CD4-positive, alpha-beta T cell treated with Interleukin-1 beta for 1 hour (primary cell): Measurements from ENCODE around the gene YY1AP1.
"Not testable (repeated sequence)": the region's sequence is repeated elsewhere in the genome, so short reads cannot be mapped to it uniquely, and the experiment has no call there.

Experiments used
- DNase-seq, 2 donors: peaks; one replicate each; pipeline ENCODE4 v3.0.0-alpha.2; 2020 to 2022

YY1AP1 gene

DNA sequence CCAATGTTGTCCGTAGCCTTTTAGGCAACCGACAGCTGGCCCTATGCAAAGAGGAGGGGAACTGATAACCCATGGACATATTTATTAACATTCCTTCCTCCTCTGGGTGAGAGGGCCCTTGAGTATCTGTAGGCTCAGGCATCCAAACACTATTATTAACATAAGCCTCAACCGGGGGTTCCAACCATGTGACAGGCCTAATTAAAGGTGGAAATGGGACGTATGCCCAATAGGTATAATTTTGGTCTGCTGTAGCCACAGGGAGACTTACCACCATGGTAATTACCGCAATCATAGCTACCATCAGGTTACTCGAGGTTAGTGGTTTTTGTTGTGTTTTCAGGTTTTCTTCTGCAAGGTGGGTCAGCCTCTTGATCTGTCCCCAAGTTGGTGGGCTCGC lies 5.6 kb upstream of the YY1AP1 start:
- no peak for DNase-seq

DNA sequence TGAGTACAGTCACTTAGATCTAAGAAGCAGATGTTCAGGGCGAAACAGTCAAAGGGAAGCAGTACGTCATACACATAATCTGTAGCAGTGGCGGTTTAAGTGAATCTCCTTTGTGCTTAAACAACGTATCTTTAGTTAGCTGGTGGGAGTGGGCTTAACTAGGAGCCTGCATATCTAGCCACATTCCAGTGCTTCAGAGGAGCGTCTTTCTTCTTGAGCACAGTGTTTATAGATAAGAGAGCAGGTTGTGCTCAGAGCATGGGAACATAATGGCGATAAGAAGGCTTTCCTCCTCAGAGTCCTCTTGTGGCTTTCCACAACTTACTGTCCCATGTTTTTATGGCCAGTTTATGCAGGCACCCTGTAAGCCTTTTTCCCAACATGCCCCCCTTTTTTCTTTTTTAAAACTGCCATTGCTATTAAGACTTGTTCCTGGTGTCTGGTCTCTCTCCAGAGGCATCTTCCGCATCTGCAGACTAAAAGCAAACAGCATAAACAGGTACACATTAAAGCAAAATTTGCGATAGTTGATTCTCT lies 3.5 kb upstream of the YY1AP1 start:
- DNase-seq: no peak

DNA sequence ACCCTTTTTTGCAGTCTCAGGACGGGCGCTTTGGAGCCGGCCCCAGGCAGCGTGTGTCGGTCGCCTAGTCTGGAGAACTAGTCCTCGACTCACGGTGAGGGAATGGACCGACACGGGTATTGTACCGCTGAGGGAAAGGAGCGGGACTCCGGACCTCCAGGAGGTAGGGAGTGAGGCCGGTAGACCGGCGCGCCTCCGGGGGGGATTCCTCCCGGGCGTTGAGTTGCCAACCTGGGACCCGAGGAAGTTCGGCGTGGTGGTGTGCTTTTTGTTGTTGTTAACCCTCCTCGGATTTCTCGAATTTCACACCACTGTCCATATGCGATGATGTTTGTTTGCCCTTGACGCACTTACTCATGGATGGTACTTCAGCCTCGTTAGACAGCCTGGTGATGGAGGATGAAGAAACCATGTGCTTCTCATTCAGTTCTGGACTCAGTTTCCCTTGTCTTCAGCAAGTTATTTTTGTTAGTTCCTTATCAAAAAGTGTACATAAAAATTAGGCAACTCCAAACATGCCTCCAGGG lies 570 bp upstream of the YY1AP1 start, which contains the start of gene DAP3:
TSS of gene DAP3 (plus strand) at position 11 of the 527 bp plus-strand sequence. CDS start 20,689 bp downstream, outside the sequence.
- not testable (repeated sequence) for DNase-seq

DNA sequence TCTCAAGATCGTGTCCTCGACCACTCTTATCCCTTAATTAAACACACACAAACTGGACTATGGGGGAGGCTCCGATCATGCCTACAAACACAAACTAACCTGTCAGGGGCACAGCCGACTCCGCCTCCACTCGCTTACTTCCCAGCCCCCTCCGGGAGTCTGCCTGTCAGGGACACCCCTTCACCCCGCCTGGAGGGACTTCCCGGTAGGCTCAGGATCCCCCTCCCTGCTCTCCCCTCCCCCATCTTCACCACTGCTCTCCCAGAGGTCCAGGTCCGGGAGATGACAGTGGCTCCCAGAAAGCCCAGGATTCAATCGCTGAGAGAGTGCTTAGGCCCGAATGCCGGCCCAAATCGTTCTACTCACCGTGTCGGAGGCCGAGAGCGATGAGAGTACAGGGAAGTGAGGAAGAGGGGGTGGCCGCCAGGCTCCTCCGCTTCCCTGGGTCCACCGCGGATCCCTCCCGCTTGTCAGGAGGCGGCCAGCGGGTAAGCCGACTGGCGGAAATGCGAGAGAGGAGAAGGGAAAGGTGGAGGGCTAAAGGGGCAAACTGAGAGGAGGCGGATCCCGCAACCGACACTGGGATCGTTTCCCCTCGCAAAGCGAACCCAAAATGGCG lies 760 bp downstream of the YY1AP1 start:
- not testable (repeated sequence) for DNase-seq

DNA sequence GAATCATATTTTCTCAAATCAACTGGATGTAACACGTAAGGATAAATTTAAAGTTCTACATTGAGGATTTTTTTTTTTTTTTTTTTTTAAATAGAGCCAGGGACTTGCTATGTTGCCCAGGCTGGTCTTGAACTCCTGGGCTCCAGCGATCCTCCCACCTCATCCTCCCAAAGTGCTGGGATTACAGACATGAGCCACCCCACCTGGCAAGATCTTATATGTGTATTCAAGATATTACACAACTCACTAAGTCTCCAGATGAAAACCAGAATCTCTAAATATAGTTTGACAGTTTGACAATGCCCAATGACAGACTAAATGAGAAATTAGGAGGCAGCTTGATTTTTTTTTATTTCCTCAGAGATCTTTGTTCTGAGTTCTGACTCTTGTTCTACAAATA lies 6.8 kb downstream of the YY1AP1 start:
- no peak for DNase-seq

DNA sequence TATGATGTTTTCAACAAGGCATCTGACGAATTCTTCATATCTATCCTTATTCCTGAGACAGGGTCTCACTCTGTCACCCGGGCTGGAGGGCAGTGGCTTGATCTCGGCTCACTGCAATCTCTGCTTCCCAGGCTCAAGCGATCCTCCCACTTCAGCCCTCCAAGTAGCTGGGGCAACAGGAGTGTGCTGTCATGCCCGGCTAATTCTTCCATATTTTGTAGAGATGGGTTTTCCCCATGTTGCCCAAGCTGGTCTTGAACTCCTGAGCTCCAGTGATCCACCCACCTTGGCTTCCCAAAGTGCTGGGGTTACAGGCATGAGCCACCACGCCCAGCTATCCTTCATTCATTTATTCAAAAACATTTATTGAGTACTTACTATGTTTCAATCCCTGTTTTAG lies 8.0 kb downstream of the YY1AP1 start:
- no peak for DNase-seq

DNA sequence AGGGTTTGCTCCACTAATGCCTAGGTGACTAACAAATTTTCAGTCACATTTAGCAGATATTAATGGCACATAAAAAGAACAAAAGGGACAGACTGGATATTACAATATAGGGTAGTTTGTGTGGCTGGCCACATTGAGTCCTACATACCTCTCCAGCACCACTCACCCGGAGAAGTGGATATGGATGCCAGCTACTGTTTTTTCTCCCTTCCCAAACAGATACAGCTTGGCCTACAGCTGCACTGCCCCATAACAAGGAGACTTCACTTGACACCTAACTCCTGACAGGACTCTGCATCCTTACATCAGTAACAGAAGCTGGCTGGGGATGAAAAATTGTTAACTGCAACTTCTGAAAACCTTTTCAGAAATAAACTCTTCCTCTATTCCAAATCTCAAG lies 9.6 kb downstream of the YY1AP1 start:
- DNase-seq: not testable (repeated sequence)

DNA sequence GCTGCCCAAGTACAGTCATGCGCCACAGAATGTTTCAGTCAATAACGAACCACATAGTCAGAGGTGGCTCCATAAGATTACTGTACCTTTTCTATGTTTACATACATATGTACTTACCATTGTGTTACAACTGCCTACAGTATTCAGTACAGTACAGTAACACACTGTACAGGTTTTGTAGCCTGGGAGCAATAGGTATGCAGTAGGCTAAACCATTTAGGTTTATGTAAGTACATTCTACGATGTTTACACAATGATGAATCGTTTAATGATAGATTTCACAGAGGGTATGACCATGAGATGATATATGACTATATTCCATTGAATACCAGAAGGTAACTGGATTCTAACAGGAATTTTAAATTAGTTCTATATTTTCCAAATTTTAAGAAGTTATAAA lies 10.5 kb downstream of the YY1AP1 start:
- no peak for DNase-seq

DNA sequence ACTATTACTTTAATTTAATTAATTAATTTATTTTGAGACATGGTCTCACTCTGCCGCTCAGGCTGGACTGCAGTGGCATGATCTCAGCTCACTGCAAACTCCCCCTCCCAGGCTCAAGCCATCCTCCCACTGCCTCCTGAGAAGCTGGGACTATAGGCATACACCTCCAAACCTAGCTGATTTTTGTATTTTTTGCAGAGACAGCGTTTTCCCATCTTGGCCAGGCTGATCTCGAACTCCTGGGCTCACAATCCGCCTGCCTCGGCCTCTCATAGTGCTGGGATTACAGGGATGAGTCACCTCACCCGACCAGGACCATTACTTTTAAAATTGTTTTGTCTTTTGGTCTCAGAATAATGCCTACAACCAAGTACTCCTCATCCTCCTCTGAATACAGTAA lies 15.6 kb downstream of the YY1AP1 start:
- no peak for DNase-seq

DNA sequence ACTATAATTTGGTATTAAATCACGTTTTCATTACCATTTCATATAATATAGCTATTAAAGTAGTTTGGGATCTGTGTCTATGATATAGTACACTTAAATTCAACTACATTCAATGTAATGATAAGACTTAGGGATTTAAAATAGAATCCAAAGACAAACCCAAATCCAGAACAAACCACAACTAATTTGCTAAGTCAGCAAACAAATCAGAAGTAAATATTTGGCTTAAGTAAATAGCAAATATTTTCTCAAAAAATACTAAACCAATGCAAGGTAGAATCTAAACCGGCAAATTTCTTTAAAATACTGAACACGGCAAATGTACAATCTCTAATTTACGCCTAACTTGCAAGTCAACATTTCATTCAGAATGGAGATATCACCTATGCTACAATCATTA lies 16.8 kb downstream of the YY1AP1 start:
- DNase-seq: no peak

DNA sequence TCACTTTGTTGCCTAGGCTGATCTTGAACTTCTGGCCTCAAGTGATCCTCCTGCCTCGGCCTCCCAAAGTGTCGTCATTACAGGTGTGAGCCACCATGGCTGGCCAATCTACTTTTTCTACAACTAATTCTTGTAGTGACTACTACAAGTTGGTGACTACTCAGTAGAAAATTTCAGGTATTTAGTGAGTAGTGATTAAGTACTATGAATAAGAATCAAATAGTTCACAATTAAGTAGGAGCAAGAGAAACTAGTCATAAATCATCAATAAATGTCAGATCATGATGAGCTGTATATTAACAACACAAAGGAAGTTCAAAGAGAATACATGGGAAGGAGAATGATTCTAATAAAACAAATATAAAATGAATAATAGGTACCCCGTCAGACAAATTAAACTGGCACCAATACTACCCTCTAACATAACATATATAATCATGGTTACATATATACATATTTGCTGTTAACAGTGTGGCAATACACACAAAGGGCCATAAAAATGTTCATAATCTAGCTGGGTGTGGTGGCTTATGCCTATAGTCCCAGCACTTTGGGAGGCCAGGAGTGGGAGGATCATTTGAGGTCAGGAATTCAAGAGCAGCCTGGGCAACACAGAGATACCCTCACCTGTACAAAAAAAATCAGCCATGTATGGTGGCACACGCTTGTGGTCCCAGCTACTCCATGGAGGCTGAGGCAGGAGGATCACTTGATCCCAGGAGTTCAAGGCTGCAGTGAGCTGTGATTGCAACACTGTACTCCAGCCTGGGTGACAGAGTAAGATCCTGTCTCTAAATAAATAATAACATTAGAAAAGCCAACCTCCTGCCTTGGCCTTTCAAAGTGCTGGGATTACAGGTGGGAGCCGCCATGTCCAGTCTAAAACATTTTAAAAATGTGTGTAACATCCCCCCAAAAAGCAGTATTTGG lies 19.1 kb downstream of the YY1AP1 start:
- DNase-seq: no peak

DNA sequence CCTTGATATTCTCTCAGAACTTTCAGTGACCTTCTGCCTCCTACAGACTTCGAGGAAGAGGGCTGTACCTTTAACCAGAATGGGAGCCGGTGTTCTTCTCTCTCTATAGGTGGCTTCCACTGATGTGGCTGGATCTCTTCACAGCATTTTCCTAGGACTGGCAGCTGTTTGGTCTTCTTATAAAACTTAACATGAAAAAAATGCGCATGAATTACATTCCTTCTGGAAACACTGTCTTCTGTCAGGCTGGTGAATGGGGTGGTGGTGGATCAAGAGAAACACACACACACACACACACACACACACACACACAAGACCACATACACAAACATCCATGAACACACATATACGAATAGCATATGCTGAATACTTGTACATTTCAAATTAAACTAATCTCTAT lies 27.3 kb downstream of the YY1AP1 start:
- not testable (repeated sequence) for DNase-seq

DNA sequence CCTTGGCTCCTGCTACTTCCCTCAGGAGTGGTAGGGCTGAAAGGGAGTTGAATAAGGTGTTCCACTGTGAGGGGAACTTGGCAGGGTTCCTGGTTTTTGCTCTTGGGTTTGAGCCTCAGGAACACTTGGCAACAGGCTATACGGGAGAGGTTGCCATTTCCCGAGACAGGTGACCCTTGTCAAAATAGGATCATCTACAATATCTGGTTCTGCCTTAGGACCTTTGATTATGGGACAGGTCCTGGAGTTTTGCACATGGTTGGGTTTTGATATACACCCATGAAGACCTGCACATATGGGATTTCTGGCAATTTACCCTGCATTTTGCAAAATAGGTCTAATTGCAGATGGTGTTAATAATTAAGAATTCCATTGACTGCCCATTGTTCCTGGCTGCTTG lies 31.1 kb downstream of the YY1AP1 start:
- DNase-seq: no peak

DNA sequence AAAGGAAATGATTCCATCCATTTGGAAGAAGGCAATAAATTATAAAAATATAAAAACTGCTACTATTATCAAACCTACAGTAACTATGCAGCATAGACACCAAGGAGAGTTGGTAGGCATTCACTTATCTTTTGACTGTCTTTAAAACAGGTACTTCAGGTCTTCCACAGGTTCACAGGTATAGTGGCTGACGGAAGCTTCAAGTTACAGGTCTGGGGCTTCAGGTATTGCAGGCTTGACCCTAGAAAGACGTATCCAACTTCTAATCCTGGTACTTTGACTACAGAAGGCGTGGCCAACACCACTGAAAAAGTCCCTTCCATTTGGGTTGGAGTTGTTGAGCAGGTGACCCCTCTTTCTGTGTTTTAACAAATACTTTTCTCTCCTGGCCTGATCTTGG lies 35.6 kb downstream of the YY1AP1 start:
- DNase-seq: no peak

DNA sequence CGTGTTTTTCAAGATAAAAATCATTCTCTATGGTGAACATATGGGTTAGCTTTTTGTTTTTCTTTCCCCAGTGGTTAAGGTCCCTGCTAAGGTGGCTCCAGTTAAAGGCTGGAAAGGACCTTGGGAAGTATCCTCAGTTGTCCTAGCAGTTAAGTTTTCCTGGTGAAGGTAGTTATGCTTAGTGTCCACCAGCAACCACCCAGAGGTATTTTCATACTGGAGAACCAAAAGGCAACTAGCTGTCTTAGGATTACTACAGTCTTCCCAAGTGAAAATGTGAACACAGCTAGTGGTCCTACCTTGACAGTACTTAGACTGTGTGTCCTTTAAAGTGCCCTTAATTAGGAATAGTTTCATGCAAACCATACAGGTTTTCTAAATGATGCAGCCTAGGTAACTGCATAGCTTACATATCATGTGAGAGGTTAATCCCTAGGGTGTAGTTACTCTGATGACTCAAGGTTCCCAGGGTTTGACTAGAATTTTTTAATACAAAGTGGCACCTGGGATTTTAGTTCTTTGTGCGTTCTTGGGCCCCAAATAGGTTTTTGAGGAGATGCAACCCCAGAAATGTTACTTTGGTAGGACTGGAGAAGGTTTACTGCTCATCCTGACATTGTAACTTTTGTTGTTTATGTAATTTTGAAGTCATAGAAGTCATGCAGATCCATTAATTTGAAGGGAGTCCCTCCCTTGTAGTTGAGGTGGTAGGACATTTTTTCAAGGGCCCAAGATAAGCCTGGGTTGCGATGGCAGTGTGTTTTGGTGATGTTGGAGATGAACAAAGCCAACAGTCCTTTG lies 36.5 kb downstream of the YY1AP1 start:
- DNase-seq: no peak

DNA sequence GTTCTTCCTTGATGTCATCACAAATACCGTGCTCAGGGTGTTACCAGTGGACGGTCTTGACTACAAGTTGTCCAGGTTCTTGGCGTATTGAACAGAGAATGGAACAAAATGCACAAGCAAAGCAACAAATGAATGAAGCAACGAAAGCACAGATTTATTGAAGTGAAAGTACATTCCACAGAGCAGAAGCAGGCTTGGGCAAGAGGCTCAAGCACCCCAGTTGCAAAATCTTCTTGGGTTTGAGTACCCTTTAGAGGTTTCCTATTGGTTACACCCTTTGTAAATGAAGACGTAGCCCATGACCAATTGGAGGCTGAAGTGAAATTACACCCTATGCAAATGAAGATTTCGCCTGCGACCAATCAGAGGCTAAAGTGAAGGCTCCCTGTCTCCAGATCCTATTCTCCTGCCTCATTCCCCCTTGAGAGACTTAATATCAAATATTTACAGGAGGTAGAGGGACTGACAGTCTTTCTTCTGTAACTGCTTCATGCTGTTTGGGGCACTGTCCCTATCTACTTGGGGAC lies 38.3 kb downstream of the YY1AP1 start:
- DNase-seq: no peak

DNA sequence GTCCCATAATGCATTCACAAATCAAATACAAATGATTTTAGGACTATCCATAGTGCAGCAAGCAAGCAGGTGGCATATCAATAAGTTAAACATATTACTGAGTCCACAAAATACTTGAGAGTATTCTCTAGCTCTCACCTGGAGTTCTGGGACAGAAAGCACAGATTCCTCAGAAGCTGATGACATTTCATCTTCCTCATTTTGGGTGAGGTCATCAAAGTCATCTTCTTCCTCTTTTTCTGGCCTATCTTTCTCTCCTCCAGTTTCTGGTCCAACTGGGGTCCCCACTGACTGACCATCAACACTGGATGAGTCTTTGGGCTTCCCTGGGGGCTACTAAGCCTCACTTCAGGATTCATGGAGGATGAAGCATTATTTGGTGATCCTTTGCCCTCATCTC lies 38.9 kb downstream of the YY1AP1 start:
- no peak for DNase-seq

DNA sequence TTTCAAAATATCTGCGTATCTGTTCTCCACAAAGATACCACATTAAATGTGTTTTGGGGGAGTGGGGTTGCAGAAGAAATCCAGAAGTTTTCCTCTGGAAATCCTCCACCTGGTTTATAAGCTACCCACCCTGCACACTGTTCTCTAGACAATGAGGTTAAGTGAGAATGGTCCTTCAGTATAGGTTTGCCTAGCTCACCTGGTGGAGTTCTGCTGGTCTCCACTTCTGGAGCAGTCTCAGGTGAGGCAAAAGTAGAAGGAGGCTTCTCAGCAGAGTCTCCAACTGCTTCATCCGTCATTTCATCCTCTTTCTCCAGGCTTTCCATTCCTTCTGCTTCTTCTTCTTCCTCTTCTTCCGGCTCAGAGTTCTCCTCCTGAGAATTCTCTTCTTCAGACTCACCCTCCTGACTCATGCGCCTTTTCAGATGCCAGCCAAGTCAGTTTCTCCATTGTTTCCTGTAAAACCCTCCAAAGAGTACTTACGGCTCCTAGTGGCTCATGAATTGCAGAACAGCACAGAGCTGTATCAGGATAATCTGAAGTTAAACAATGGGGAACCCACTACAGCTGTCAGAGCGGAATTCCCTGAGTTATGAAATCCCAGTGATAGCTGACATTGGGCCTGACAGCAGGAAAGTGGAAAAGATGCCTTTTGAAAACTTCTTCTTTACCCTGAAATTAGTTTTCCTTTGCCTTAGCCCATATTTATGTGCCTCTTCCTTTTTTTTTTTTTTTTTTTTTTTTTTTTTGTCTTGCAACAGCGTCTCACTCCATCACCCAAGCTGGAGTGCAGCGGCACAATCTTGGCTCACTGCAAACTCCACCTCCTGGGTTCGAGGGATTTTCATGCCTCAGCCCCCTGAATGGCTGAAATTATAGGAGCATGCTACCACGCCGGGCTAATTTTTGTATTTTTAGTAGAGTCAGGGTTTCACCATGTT lies 40.1 kb downstream of the YY1AP1 start:
- peak in 1 of 2 donors; percentile 33 for DNase-seq

DNA sequence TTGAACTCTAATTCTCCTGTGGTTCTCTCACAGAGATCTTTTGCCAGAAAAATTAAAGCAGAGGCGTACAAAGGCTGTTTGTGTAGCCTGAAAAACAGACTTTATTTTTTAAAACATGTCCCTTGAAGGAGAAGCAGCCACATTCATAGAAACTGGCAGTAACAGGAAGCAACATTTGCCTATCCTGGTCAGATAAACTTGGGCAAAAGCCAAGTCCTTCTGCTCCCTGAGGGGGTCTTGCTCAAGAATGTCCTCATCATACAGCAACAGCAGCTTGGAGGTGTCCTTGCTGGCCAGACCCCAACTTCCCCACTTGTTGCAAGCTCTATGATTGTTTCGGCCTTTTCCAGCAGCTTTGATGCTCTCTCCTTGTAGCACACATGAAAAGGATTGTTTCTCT lies 42.3 kb downstream of the YY1AP1 start:
- DNase-seq: no peak

DNA sequence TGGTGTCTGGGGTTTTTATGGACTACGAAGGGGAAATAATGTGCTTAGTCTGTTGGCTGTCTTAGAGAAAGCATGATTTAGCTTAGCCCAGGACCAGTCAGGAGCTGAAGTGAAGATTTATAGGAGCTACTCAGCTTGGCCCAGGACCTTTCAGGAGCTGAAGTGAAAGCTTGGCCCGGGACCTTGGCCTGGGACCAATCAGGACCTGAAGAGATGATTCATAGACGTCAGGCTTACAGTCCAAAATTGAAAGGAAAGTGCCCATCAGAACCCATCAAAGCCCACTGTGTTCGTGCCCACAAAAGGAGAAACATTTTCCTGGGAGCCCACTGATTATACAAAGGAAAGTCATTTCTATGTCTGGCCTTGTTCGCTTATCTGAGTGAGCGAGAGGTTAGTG lies 42.9 kb downstream of the YY1AP1 start:
- no peak for DNase-seq

DNA sequence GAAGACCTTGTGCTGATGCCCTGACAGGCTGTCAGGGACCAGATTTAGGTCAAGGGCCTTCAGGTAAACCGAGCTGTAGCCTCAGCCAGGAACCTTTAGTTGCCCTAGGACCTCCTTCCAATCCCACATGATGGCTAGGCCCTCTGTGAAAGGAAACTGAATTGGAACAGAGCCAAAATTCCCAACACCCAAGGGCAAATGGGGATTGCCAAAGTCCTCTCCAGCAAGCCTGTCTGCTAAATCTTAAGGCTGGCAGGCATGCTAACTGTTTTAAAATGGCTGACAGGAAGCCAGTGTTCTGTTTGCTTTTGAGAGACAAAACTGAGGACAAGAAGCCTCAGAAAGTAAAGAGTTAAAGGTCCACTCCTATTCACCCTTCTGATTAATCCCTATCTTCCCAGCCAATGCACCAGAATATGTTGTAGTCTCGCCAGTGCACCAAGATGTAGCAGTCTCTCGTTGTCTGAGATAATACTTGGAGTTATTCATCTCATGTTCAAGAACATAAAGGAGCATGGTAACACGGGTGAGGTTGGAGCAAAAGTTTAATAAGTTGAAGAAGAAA lies 43.5 kb downstream of the YY1AP1 start:
- no peak for DNase-seq
